HG03575 (cell line): ENCODE data around the gene CRYZ.
A peak's percentile ranks its signal among the peaks of the same experiment; 100 is the strongest.
"Not testable (repeated sequence)": the region's sequence is repeated elsewhere in the genome, so short reads cannot be mapped to it uniquely, and the experiment has no call there.

Experiments
- ATAC-seq: cut with Tn5 transposase; IDR thresholded peaks from one replicate; pipeline ENCODE4 v1.9.1; 2021; ENCODE audit not compliant: unreplicated experiment, insufficient number of reproducible peaks, low FRiP score; ENCODE audit errors: extremely low read depth

The CRYZ gene

GRCh38 chr1:74689621-74690363 is 43.1 kb downstream of the CRYZ start:
- peak; percentile 54 for ATAC-seq

- ATAC-seq = no peak
Observed at GRCh38 chr1:74686928-74687327, 45.9 kb downstream of the CRYZ start.

GRCh38 chr1:74684301-74684700 is 48.5 kb downstream of the CRYZ start:
- no peak for ATAC-seq

- no peak for ATAC-seq
Observed at GRCh38 chr1:74683656-74684055, 49.2 kb downstream of the CRYZ start.

- no peak for ATAC-seq
Observed at GRCh38 chr1:74681851-74682250, 51.0 kb downstream of the CRYZ start.

GRCh38 chr1:74681449-74681848 is 51.4 kb downstream of the CRYZ start:
- ATAC-seq = peak; percentile 93

- ATAC-seq = peak; percentile 7
Observed at GRCh38 chr1:74681001-74681400, 51.8 kb downstream of the CRYZ start.

- ATAC-seq = no peak
Observed at GRCh38 chr1:74679811-74680210, 53.0 kb downstream of the CRYZ start.

GRCh38 chr1:74677926-74678325 is 54.9 kb downstream of the CRYZ start:
- no peak for ATAC-seq

GRCh38 chr1:74674278-74675048 is 58.4 kb downstream of the CRYZ start:
- ATAC-seq = no peak

GRCh38 chr1:74673351-74674111 is 59.3 kb downstream of the CRYZ start, which contains the start of gene ERICH3:
ERICH3 (minus strand) TSS chr1:74673792; CDS start chr1:74673519, 273 bp downstream.
- no peak for ATAC-seq

GRCh38 chr1:74670866-74671265 is 62.0 kb downstream of the CRYZ start:
- not testable (repeated sequence) for ATAC-seq
